Measurements from ENCODE around the gene ENKD1.
A peak's percentile ranks its signal among the peaks of the same experiment; 100 is the strongest.
"Not testable (repeated sequence)": the region's sequence is repeated elsewhere in the genome, so short reads cannot be mapped to it uniquely, and the experiment has no call there.

Gene ENKD1

GRCh38 chr16:67666559-67667452 is at the start of gene ENKD1, which contains the start of gene C16orf86:
Gene ENKD1, minus strand, starts transcription at chr16:67666750. Its CDS starts 308 bp downstream, at chr16:67666442.
Gene C16orf86, plus strand, starts transcription at chr16:67666814. Its CDS starts 157 bp downstream, at chr16:67666971.
- peak; percentile 72 for DNase-seq

- no peak for DNase-seq
Observed at GRCh38 chr16:67716097-67716496, 49.5 kb upstream of the ENKD1 start.

GRCh38 chr16:67714522-67714921 is 48.0 kb upstream of the ENKD1 start:
- DNase-seq, result no peak

GRCh38 chr16:67713647-67714273 is 47.2 kb upstream of the ENKD1 start:
- no peak for DNase-seq

GRCh38 chr16:67710607-67711006 is 44.1 kb upstream of the ENKD1 start:
- DNase-seq, result no peak

- DNase-seq, result no peak
Observed at GRCh38 chr16:67709050-67709449, 42.5 kb upstream of the ENKD1 start.

- no peak for DNase-seq
Observed at GRCh38 chr16:67708368-67708771, 41.8 kb upstream of the ENKD1 start.

- DNase-seq, result no peak
Observed at GRCh38 chr16:67707790-67708189, 41.2 kb upstream of the ENKD1 start.

GRCh38 chr16:67707210-67707609 is 40.7 kb upstream of the ENKD1 start:
- DNase-seq, result no peak

- DNase-seq, result no peak
Observed at GRCh38 chr16:67704110-67704509, 37.6 kb upstream of the ENKD1 start.

- no peak for DNase-seq
Observed at GRCh38 chr16:67703626-67704025, 37.1 kb upstream of the ENKD1 start.

- DNase-seq, result no peak
Observed at GRCh38 chr16:67702130-67702529, 35.6 kb upstream of the ENKD1 start.

GRCh38 chr16:67701420-67701819 is 34.9 kb upstream of the ENKD1 start:
- DNase-seq, result no peak

- no peak for DNase-seq
Observed at GRCh38 chr16:67699265-67699664, 32.7 kb upstream of the ENKD1 start.

GRCh38 chr16:67697422-67698185 is 31.1 kb upstream of the ENKD1 start:
- DNase-seq, result no peak

- DNase-seq, result no peak
Observed at GRCh38 chr16:67694611-67695010, 28.1 kb upstream of the ENKD1 start.

- not testable (repeated sequence) for DNase-seq
Observed at GRCh38 chr16:67693517-67694285, 27.2 kb upstream of the ENKD1 start.

GRCh38 chr16:67685388-67686112 is 19.0 kb upstream of the ENKD1 start:
- no peak for DNase-seq

- no peak for DNase-seq
Observed at GRCh38 chr16:67683767-67684166, 17.2 kb upstream of the ENKD1 start.

GRCh38 chr16:67679935-67680897 is 13.7 kb upstream of the ENKD1 start:
- DNase-seq, result no peak

Data from fibroblast of upper back skin (primary cell).